ENCODE measurements around the gene PLA2G2D. TPM values are rescaled to one million over a fixed set of nuclear protein-coding genes. Genes with fewer than 3 reads are reported as not detected.

The PLA2G2D gene
- total RNA-seq, 1 experiment from 2014 or later: not detected

GRCh38 chr1:20143318-20143717, 24.0 kb upstream of the PLA2G2D start:
- Mint-ChIP-seq H3K36me3 (ENCODE audit: insufficient read depth, unreplicated experiment) (no peaks in the 10 kb centered on the region), H3K27me3 (ENCODE audit: insufficient read depth, unreplicated experiment) (no peaks in the 10 kb centered on the region), H3K4me3 (ENCODE audit: unreplicated experiment) (no peak overlapping the region), H3K9me3 (ENCODE audit: unreplicated experiment) (no peaks in the 10 kb centered on the region), H3K4me1 (ENCODE audit: insufficient read depth, unreplicated experiment) (no peaks in the 10 kb centered on the region), H3K27ac (ENCODE audit: low read depth, unreplicated experiment) (no peak overlapping the region)
- DNase-seq (ENCODE audit: unreplicated experiment): no peak
- ChIA-PET CTCF (interaction anchor here (0.6 to 1.5 kb wide), 4 partner anchors 9 to 44 kb away, joined by 3 to 6 read pairs (median 4); no protein-coding TSS in a partner anchor), POLR2A (interaction anchor here (0.6 kb wide), 1 partner anchor 874 kb away, joined by 3 read pairs; no protein-coding TSS in a partner anchor)
- no TSS peak for BruUV-seq (replicated peaks)
- intact Hi-C loops (cut with micrococcal nuclease): no loop called here
- no peak for TF ChIP-seq CTCF (IDR thresholded peaks at IDR 0.05; ENCODE audit: unreplicated experiment)

GRCh38 chr1:20142001-20142710, 22.8 kb upstream of the PLA2G2D start:
- H3K4me1 Mint-ChIP-seq (ENCODE audit: insufficient read depth, unreplicated experiment): no peaks in the 10 kb centered on the region
- ChIA-PET POLR2A (no interaction called here), CTCF (interaction anchor here (0.6 to 1.3 kb wide), 2 partner anchors 10 to 167 kb away, joined by 3 to 5 read pairs; no protein-coding TSS in a partner anchor)
- no peak overlapping the region for H3K27ac Mint-ChIP-seq (ENCODE audit: low read depth, unreplicated experiment)
- TF ChIP-seq CTCF (IDR thresholded peaks at IDR 0.05; ENCODE audit: unreplicated experiment): no peak
- BruUV-seq (replicated peaks): no TSS peak
- no peaks in the 10 kb centered on the region for H3K27me3 Mint-ChIP-seq (ENCODE audit: insufficient read depth, unreplicated experiment)
- no peak overlapping the region for H3K4me3 Mint-ChIP-seq (ENCODE audit: unreplicated experiment)
- DNase-seq (ENCODE audit: unreplicated experiment): no peak
- intact Hi-C loops (cut with micrococcal nuclease): no loop called here
- no peaks in the 10 kb centered on the region for H3K9me3 Mint-ChIP-seq (ENCODE audit: unreplicated experiment)
- H3K36me3 Mint-ChIP-seq (ENCODE audit: insufficient read depth, unreplicated experiment): no peaks in the 10 kb centered on the region

- TF ChIP-seq CTCF (IDR thresholded peaks at IDR 0.05; ENCODE audit: unreplicated experiment): no peak
- CTCF ChIA-PET: interaction anchor here (0.6 to 1.3 kb wide), 2 partner anchors 10 to 166 kb away, joined by 3 to 5 read pairs; no protein-coding TSS in a partner anchor
- intact Hi-C loops (cut with micrococcal nuclease): no loop called here
These were observed 22.1 kb upstream of the PLA2G2D start for GRCh38 chr1:20141466-20141865.

GRCh38 chr1:20141001-20141400, 21.7 kb upstream of the PLA2G2D start:
- Mint-ChIP-seq H3K27me3 (ENCODE audit: insufficient read depth, unreplicated experiment) (no peaks in the 10 kb centered on the region), H3K36me3 (ENCODE audit: insufficient read depth, unreplicated experiment) (no peaks in the 10 kb centered on the region), H3K9me3 (ENCODE audit: unreplicated experiment) (no peaks in the 10 kb centered on the region), H3K4me1 (ENCODE audit: insufficient read depth, unreplicated experiment) (no peaks in the 10 kb centered on the region), H3K27ac (ENCODE audit: low read depth, unreplicated experiment) (no peak overlapping the region), H3K4me3 (ENCODE audit: unreplicated experiment) (no peak overlapping the region)
- no peak for TF ChIP-seq CTCF (IDR thresholded peaks at IDR 0.05; ENCODE audit: unreplicated experiment)
- no TSS peak for BruUV-seq (replicated peaks)
- intact Hi-C loops (cut with micrococcal nuclease): no loop called here
- ChIA-PET CTCF (no interaction called here), POLR2A (no interaction called here)
- DNase-seq (ENCODE audit: unreplicated experiment): no peak

More at GRCh38 chr1:20141466-20141865, 22.1 kb upstream of the PLA2G2D start:
- H3K36me3 Mint-ChIP-seq (ENCODE audit: insufficient read depth, unreplicated experiment): no peaks in the 10 kb centered on the region
- H3K4me1 Mint-ChIP-seq (ENCODE audit: insufficient read depth, unreplicated experiment): no peaks in the 10 kb centered on the region
- no peaks in the 10 kb centered on the region for H3K9me3 Mint-ChIP-seq (ENCODE audit: unreplicated experiment)
- no TSS peak for BruUV-seq (replicated peaks)
- H3K27ac Mint-ChIP-seq (ENCODE audit: low read depth, unreplicated experiment): no peak overlapping the region
- no peak overlapping the region for H3K4me3 Mint-ChIP-seq (ENCODE audit: unreplicated experiment)
- no peak for DNase-seq (ENCODE audit: unreplicated experiment)
- no peaks in the 10 kb centered on the region for H3K27me3 Mint-ChIP-seq (ENCODE audit: insufficient read depth, unreplicated experiment)
- POLR2A ChIA-PET: no interaction called here

Data from MCF 10A (cell line).